GM23338 (cell line): ENCODE results near the gene ESR2. TPM values are rescaled to one million over a fixed set of nuclear protein-coding genes. Genes with fewer than 3 reads are reported as not detected.

Experiments used
- ATAC-seq: fragments of 200-7000 bp; cut with Tn5 transposase; 3 replicates; pipeline ENCODE4 v1.9.1; 2020
- DNase-seq: peaks from one replicate; pipeline ENCODE4 v3.0.0-alpha.2; 2015; ENCODE audit warnings: low spot score
- H2AFZ ChIP-seq: fragments of 200-600 bp; sonication (generic); 2 replicates; pipeline ENCODE4 v1.8.0; 2016; ENCODE audit warnings: antibody characterized with exemption, mild to moderate bottlenecking, moderate library complexity
- H3F3A ChIP-seq: fragments of 200-600 bp; sonication (generic); replicated peaks from 2 replicates; pipeline ENCODE4 v1.8.0; 2017; ENCODE audit warnings: antibody characterized with exemption, mixed run types, low read depth
- H3K27ac ChIP-seq: fragments of 200-600 bp; sonication (generic); 2 replicates; pipeline ENCODE4 v1.6.1; 2016; ENCODE audit warnings: low read depth
- H3K27me3 ChIP-seq: fragments of 200-600 bp; sonication (generic); 2 replicates; pipeline ENCODE4 v1.8.0; 2016; ENCODE audit warnings: mild to moderate bottlenecking, mixed run types, moderate library complexity; ENCODE audit not compliant: insufficient read depth
- H3K36me3 ChIP-seq: fragments of 200-600 bp; sonication (generic); 2 replicates; pipeline ENCODE4 v1.8.0; 2016; ENCODE audit warnings: mild to moderate bottlenecking; ENCODE audit not compliant: insufficient read depth
- H3K4me1 ChIP-seq: fragments of 200-600 bp; sonication (generic); 2 replicates; pipeline ENCODE4 v1.8.0; 2016; ENCODE audit warnings: mild to moderate bottlenecking, moderate library complexity; ENCODE audit not compliant: insufficient read depth
- H3K4me2 ChIP-seq: fragments of 200-600 bp; sonication (generic); 2 replicates; pipeline ENCODE4 v1.7.1; 2017; ENCODE audit warnings: mixed run types
- H3K4me3 ChIP-seq: fragments of 200-600 bp; sonication (generic); 2 replicates; pipeline ENCODE4 v1.6.1; 2016; ENCODE audit warnings: mixed run types
- H3K79me2 ChIP-seq: fragments of 200-600 bp; sonication (generic); replicated peaks from 2 replicates; pipeline ENCODE4 v1.8.0; 2017; ENCODE audit warnings: mild to moderate bottlenecking; ENCODE audit not compliant: insufficient read depth
- H3K9me2 ChIP-seq: fragments of 200-600 bp; sonication (generic); 2 replicates; pipeline ENCODE4 v1.8.0; 2017; ENCODE audit not compliant: insufficient read depth
- H4K20me1 ChIP-seq: fragments of 200-600 bp; sonication (generic); replicated peaks from 2 replicates; pipeline ENCODE4 v1.8.0; 2017; ENCODE audit warnings: mild to moderate bottlenecking; ENCODE audit not compliant: insufficient read depth
- H3K27ac Mint-ChIP-seq: 2 replicates; pipeline ENCODE4 v1.8.0; 2020; ENCODE audit warnings: inconsistent platforms, mild to moderate bottlenecking, moderate library complexity, mixed read lengths
- H3K27me3 Mint-ChIP-seq: 3 replicates; pipeline ENCODE4 v1.8.0; 2022; ENCODE audit warnings: low read depth, mild to moderate bottlenecking, moderate library complexity, mixed read lengths, inconsistent platforms; ENCODE audit not compliant: insufficient read depth, poor library complexity
- H3K36me3 Mint-ChIP-seq: 3 replicates; pipeline ENCODE4 v1.8.0; 2021; ENCODE audit warnings: low read depth, mild to moderate bottlenecking, inconsistent platforms, moderate library complexity, mixed read lengths
- H3K4me1 Mint-ChIP-seq: 3 replicates; pipeline ENCODE4 v1.8.0; 2020; ENCODE audit warnings: mild to moderate bottlenecking, inconsistent platforms, mixed read lengths
- H3K4me3 Mint-ChIP-seq: 3 replicates; pipeline ENCODE4 v1.8.0; 2021; ENCODE audit warnings: moderate library complexity, mild to moderate bottlenecking, inconsistent platforms, mixed read lengths
- H3K9me3 Mint-ChIP-seq: 3 replicates; pipeline ENCODE4 v1.8.0; 2020; ENCODE audit warnings: moderate library complexity, mild to moderate bottlenecking, inconsistent platforms, mixed read lengths
- CREB1 ChIP-seq: fragments of 250-450 bp; sonication (Bioruptor Pico); IDR thresholded peaks from 2 replicates; pipeline ENCODE4 v1.5.0; 2020; ENCODE audit warnings: low read depth, mild to moderate bottlenecking, moderate library complexity
- CTCF ChIP-seq, 2 experiments: fragments of 200-600 bp in 1 of 2; sonication (generic) in 1 of 2; conservative IDR thresholded peaks; 2 replicates each; pipeline versions ENCODE4 v1.5.1 to v1.6.1; 2016 to 2017; ENCODE audit warnings: antibody characterized with exemption in 2 of 2, low read depth in 2 of 2, mild to moderate bottlenecking in 2 of 2, moderate library complexity in 1 of 2
- EZH2 ChIP-seq: fragments of 200-600 bp; sonication (generic); IDR thresholded peaks from one replicate; pipeline ENCODE4 v1.8.0; 2017; ENCODE audit warnings: antibody characterized with exemption, mild to moderate bottlenecking, low read depth; ENCODE audit not compliant: unreplicated experiment
- EZH2phosphoT487 ChIP-seq: fragments of 200-600 bp; sonication (generic); IDR thresholded peaks from one replicate; pipeline ENCODE4 v1.8.1; 2018; ENCODE audit warnings: antibody characterized with exemption; ENCODE audit not compliant: unreplicated experiment
- JUNB ChIP-seq: IDR thresholded peaks from one replicate; pipeline ENCODE4 v1.6.1; 2016; ENCODE audit warnings: antibody characterized with exemption; ENCODE audit not compliant: unreplicated experiment
- NANOG ChIP-seq: IDR thresholded peaks from 2 replicates; pipeline ENCODE4 v1.6.1; 2016; ENCODE audit warnings: antibody characterized with exemption, borderline replicate concordance
- POLR2AphosphoS5 ChIP-seq: IDR thresholded peaks from 2 replicates; pipeline ENCODE4 v1.6.1; 2016; ENCODE audit warnings: antibody characterized with exemption, low read depth
- STAT1 ChIP-seq: IDR thresholded peaks from one replicate; pipeline ENCODE4 v1.6.1; 2016; ENCODE audit warnings: antibody characterized with exemption; ENCODE audit not compliant: unreplicated experiment
- ZNF114 ChIP-seq: fragments of 250-450 bp; sonication (Bioruptor Pico); IDR thresholded peaks from 2 replicates; pipeline ENCODE4 v1.5.0; 2020; ENCODE audit warnings: mild to moderate bottlenecking, moderate library complexity
- ZNF331 ChIP-seq: fragments of 250-450 bp; sonication (Bioruptor Pico); IDR thresholded peaks from 2 replicates; pipeline ENCODE4 v1.5.0; 2020; ENCODE audit warnings: low read depth, mild to moderate bottlenecking, moderate library complexity
- polyA plus RNA-seq: library from polyadenylated mRNA; unstranded; fragments of >200 nt; fragmentation: Nextera tagmentation; extraction: Ambion mirVana; gene quantifications from 2 replicates; pipeline ENCODE4 v1.2.1, GENCODE V29; 2016
- total RNA-seq: library from RNA; depleted of rRNA; stranded (reverse); fragments of >200 nt; shearing (Covaris generic); gene quantifications from 2 replicates; pipeline ENCODE4 v1.2.3, GENCODE V29; 2014
- TF ChIP-seq, protein P1 (sequence below): IDR thresholded peaks from one replicate; pipeline ENCODE4 v1.6.1; 2018; ENCODE audit warnings: antibody characterized with exemption; ENCODE audit not compliant: unreplicated experiment
- TF ChIP-seq, protein P2 (sequence below): IDR thresholded peaks from 2 replicates; pipeline ENCODE4 v1.6.1; 2016; ENCODE audit warnings: antibody characterized with exemption
- TF ChIP-seq, protein P3 (sequence below): fragments of 250-450 bp; sonication (Bioruptor Pico); IDR thresholded peaks from 2 replicates; pipeline ENCODE4 v1.5.0; 2020; ENCODE audit warnings: mild to moderate bottlenecking, moderate library complexity

Gene ESR2
- total and polyA plus RNA-seq, 2 experiments from 2014 or later, result 0.58 to 0.59 TPM

DNA sequence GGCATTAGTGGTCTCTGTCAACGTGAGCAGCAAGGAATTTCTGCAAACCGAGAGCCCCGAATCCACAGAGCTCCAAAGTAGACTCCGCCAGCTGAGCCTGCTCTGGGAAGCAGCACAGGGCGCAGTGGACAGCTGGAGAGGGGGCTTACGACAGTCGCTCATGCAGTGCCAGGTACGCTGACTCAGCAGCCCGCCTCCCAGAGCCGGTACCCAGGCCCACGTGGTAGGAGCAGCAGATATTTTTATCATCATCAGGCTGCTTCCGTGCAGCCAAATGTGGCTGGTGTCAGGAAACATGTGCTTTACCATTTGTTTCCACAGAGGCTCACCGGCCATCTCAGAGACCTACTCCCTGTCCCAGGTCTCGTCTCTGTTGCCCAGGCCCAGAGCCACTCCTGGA is 73.7 kb downstream of the ESR2 start:
- Histone ChIP-seq H3K27me3 (no peaks in the 10 kb centered on the region), H3K9me2 (no peaks in the 10 kb centered on the region), H3K4me1 (no peaks in the 10 kb centered on the region), H3K4me3 (no peak overlapping the region), H3K79me2 (no peaks in the 10 kb centered on the region), H3K27ac (no peak overlapping the region), H4K20me1 (no peaks in the 10 kb centered on the region; the same call in 1 of the 2 replicates), H3K4me2 (no peak overlapping the region), H2AFZ (no peak overlapping the region), H3F3A (0 out of 2 replicates have a peak, but pooled peaks cover 2% of the 10 kb centered on the region), H3K36me3 (peaks cover 25% of the 10 kb centered on the region)
- ATAC-seq, result no peak
- H3K9me3 Mint-ChIP-seq, result no peaks in the 10 kb centered on the region
- no peaks in the 10 kb centered on the region for H3K4me1 Mint-ChIP-seq
- no peak for DNase-seq
- no peaks in the 10 kb centered on the region for H3K27me3 Mint-ChIP-seq
- TF ChIP-seq JUNB (no peak), ZNF114 (no peak), NANOG (no peak), EZH2 (no peak), EZH2phosphoT487 (no peak), STAT1 (no peak), ZNF331 (CRISPR knock-in tag) (no peak), CTCF (conservative IDR thresholded peaks at IDR 0.05; ENCODE audit: low read depth in 2 of 2) (no peak), CREB1 (CRISPR knock-in tag) (no peak), POLR2AphosphoS5 (no peak)
- TF ChIP-seq, protein P1, sequence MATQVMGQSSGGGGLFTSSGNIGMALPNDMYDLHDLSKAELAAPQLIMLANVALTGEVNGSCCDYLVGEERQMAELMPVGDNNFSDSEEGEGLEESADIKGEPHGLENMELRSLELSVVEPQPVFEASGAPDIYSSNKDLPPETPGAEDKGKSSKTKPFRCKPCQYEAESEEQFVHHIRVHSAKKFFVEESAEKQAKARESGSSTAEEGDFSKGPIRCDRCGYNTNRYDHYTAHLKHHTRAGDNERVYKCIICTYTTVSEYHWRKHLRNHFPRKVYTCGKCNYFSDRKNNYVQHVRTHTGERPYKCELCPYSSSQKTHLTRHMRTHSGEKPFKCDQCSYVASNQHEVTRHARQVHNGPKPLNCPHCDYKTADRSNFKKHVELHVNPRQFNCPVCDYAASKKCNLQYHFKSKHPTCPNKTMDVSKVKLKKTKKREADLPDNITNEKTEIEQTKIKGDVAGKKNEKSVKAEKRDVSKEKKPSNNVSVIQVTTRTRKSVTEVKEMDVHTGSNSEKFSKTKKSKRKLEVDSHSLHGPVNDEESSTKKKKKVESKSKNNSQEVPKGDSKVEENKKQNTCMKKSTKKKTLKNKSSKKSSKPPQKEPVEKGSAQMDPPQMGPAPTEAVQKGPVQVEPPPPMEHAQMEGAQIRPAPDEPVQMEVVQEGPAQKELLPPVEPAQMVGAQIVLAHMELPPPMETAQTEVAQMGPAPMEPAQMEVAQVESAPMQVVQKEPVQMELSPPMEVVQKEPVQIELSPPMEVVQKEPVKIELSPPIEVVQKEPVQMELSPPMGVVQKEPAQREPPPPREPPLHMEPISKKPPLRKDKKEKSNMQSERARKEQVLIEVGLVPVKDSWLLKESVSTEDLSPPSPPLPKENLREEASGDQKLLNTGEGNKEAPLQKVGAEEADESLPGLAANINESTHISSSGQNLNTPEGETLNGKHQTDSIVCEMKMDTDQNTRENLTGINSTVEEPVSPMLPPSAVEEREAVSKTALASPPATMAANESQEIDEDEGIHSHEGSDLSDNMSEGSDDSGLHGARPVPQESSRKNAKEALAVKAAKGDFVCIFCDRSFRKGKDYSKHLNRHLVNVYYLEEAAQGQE, result no peak
- TF ChIP-seq, protein P2, sequence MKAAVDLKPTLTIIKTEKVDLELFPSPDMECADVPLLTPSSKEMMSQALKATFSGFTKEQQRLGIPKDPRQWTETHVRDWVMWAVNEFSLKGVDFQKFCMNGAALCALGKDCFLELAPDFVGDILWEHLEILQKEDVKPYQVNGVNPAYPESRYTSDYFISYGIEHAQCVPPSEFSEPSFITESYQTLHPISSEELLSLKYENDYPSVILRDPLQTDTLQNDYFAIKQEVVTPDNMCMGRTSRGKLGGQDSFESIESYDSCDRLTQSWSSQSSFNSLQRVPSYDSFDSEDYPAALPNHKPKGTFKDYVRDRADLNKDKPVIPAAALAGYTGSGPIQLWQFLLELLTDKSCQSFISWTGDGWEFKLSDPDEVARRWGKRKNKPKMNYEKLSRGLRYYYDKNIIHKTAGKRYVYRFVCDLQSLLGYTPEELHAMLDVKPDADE, result no peak
- TF ChIP-seq, protein P3, sequence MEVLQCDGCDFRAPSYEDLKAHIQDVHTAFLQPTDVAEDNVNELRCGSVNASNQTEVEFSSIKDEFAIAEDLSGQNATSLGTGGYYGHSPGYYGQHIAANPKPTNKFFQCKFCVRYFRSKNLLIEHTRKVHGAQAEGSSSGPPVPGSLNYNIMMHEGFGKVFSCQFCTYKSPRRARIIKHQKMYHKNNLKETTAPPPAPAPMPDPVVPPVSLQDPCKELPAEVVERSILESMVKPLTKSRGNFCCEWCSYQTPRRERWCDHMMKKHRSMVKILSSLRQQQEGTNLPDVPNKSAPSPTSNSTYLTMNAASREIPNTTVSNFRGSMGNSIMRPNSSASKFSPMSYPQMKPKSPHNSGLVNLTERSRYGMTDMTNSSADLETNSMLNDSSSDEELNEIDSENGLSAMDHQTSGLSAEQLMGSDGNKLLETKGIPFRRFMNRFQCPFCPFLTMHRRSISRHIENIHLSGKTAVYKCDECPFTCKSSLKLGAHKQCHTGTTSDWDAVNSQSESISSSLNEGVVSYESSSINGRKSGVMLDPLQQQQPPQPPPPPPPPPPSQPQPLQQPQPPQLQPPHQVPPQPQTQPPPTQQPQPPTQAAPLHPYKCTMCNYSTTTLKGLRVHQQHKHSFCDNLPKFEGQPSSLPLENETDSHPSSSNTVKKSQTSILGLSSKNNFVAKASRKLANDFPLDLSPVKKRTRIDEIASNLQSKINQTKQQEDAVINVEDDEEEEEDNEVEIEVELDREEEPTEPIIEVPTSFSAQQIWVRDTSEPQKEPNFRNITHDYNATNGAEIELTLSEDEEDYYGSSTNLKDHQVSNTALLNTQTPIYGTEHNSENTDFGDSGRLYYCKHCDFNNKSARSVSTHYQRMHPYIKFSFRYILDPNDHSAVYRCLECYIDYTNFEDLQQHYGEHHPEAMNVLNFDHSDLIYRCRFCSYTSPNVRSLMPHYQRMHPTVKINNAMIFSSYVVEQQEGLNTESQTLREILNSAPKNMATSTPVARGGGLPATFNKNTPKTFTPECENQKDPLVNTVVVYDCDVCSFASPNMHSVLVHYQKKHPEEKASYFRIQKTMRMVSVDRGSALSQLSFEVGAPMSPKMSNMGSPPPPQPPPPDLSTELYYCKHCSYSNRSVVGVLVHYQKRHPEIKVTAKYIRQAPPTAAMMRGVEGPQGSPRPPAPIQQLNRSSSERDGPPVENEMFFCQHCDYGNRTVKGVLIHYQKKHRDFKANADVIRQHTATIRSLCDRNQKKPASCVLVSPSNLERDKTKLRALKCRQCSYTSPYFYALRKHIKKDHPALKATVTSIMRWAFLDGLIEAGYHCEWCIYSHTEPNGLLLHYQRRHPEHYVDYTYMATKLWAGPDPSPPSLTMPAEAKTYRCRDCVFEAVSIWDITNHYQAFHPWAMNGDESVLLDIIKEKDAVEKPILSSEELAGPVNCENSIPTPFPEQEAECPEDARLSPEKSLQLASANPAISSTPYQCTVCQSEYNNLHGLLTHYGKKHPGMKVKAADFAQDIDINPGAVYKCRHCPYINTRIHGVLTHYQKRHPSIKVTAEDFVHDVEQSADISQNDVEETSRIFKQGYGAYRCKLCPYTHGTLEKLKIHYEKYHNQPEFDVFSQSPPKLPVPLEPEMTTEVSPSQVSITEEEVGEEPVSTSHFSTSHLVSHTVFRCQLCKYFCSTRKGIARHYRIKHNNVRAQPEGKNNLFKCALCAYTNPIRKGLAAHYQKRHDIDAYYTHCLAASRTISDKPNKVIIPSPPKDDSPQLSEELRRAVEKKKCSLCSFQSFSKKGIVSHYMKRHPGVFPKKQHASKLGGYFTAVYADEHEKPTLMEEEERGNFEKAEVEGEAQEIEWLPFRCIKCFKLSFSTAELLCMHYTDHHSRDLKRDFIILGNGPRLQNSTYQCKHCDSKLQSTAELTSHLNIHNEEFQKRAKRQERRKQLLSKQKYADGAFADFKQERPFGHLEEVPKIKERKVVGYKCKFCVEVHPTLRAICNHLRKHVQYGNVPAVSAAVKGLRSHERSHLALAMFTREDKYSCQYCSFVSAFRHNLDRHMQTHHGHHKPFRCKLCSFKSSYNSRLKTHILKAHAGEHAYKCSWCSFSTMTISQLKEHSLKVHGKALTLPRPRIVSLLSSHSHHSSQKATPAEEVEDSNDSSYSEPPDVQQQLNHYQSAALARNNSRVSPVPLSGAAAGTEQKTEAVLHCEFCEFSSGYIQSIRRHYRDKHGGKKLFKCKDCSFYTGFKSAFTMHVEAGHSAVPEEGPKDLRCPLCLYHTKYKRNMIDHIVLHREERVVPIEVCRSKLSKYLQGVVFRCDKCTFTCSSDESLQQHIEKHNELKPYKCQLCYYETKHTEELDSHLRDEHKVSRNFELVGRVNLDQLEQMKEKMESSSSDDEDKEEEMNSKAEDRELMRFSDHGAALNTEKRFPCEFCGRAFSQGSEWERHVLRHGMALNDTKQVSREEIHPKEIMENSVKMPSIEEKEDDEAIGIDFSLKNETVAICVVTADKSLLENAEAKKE, result no peak
- H3K4me3 Mint-ChIP-seq, result no peak overlapping the region
- H3K36me3 Mint-ChIP-seq, result peaks cover 75% of the 10 kb centered on the region
- no peak overlapping the region for H3K27ac Mint-ChIP-seq
